K562 (cell line): Measurements from ENCODE around the gene ACAT2. TPM values are rescaled to one million over a fixed set of nuclear protein-coding genes. Genes with fewer than 3 reads are reported as not detected.
A peak's percentile ranks its signal among the peaks of the same experiment; 100 is the strongest.

ENCODE experiments used
- ATAC-seq: fragments of 200-7000 bp; cut with Tn5 transposase; 3 replicates; pipeline ENCODE4 v1.9.1; 2020; ENCODE audit warnings: moderate library complexity
- BruUV-seq: library from RNA; stranded (reverse); fragments of 400-500 nt; replicated peaks from 2 replicates; lab custom pipeline; 2021; lab: Mats Ljungman, UMichigan
- CTCF ChIA-PET: fragments of 300-600 bp; formaldehyde crosslinking; extraction: SDS; loops from one replicate; lab custom pipeline; 2021; ENCODE audit warnings: low intra/inter-chr PET ratio; lab: Yijun Ruan, JAX
- POLR2A ChIA-PET: fragments of 300-600, 350-650 bp; sonication (Branson Sonifier 250); formaldehyde crosslinking; extraction: SDS; loops from one replicate; lab custom pipeline; 2021; ENCODE audit warnings: antibody characterized with exemption, inconsistent platforms; lab: Yijun Ruan, JAX
- DNase-seq, 4 experiments: peaks; one replicate each; pipeline versions ENCODE4 v3.0.0 to v3.0.0-alpha.2; 2011 to 2018; ENCODE audit warnings: low spot score in 3 of 4, mixed read lengths in 3 of 4; ENCODE audit errors: extremely low read depth in 1 of 4
- FAIRE-seq: peaks from 2 replicates; lab custom pipeline; 2011; peaks lifted over from hg19 to GRCh38; lab: Jason Lieb, UNC
- H2AFZ ChIP-seq: 2 replicates; pipeline ENCODE4 v1.6.0; 2011; ENCODE audit warnings: low read depth, low read length, control low read depth, inconsistent platforms
- H3K27ac ChIP-seq: fragments of 200-600 bp; 3 replicates; pipeline ENCODE4 v1.8.0; 2011; ENCODE audit warnings: low read depth, mild to moderate bottlenecking, control low read depth, inconsistent platforms, low read length, moderate library complexity, mixed read lengths; ENCODE audit errors: extremely low read depth
- H3K27me3 ChIP-seq, 2 experiments: fragments of 300-600 bp in 1 of 2; 2 replicates in 1 of 2; 3 replicates in 1 of 2; pipeline versions ENCODE4 v1.6.0 to v1.8.0; 2011; ENCODE audit warnings: inconsistent platforms in 2 of 2, low read length in 2 of 2, mild to moderate bottlenecking in 1 of 2, mixed read lengths in 1 of 2, moderate library complexity in 1 of 2; ENCODE audit not compliant: control insufficient read depth in 2 of 2, insufficient read depth in 2 of 2
- H3K36me3 ChIP-seq: fragments of 300-600 bp; 3 replicates; pipeline ENCODE4 v1.8.0; 2011; ENCODE audit warnings: mild to moderate bottlenecking, low read length, inconsistent platforms; ENCODE audit not compliant: control insufficient read depth, insufficient read depth
- H3K4me1 ChIP-seq, 2 experiments: fragments of 200-600 bp in 1 of 2; replicated peaks in 1 of 2; 2 replicates in 1 of 2; 3 replicates in 1 of 2; pipeline versions ENCODE4 v1.5.1 to v1.8.0; 2011; ENCODE audit warnings: inconsistent platforms in 2 of 2, low read length in 2 of 2, mild to moderate bottlenecking in 1 of 2, mixed read lengths in 1 of 2, moderate library complexity in 1 of 2; ENCODE audit not compliant: control insufficient read depth in 2 of 2, insufficient read depth in 2 of 2
- H3K4me2 ChIP-seq: 2 replicates; pipeline ENCODE4 v1.6.1; 2011; ENCODE audit warnings: low read length, control low read depth, inconsistent platforms, mixed read lengths; ENCODE audit not compliant: insufficient read depth
- H3K4me3 ChIP-seq: fragments of 200-600 bp; sonication (generic), shearing (Covaris generic); 2 replicates; pipeline ENCODE4 v1.5.1; 2016; ENCODE audit warnings: control low read depth, inconsistent platforms
- H3K79me2 ChIP-seq: fragments of 200-600 bp; 3 replicates; pipeline ENCODE4 v1.8.0; 2011; ENCODE audit warnings: low read length, inconsistent platforms; ENCODE audit not compliant: control insufficient read depth, insufficient read depth
- H3K9ac ChIP-seq, 2 experiments: 2 replicates each; pipeline versions ENCODE4 v1.6.0 to v1.6.1; 2011; ENCODE audit warnings: low read depth in 2 of 2, low read length in 2 of 2, control low read depth in 1 of 2, inconsistent platforms in 1 of 2, mild to moderate bottlenecking in 1 of 2, mixed read lengths in 1 of 2; ENCODE audit not compliant: insufficient read depth in 1 of 2
- H3K9me1 ChIP-seq: one replicate; pipeline ENCODE4 v1.6.0; 2011; ENCODE audit warnings: inconsistent platforms, mild to moderate bottlenecking, low read length, moderate library complexity; ENCODE audit not compliant: control insufficient read depth, insufficient read depth
- H3K9me3 ChIP-seq: replicated peaks from 2 replicates; pipeline ENCODE4 v1.5.1; 2011; ENCODE audit warnings: low read depth, low read length, inconsistent platforms; ENCODE audit not compliant: control insufficient read depth, insufficient read depth
- H4K20me1 ChIP-seq: replicated peaks from 2 replicates; pipeline ENCODE4 v1.6.1; 2011; ENCODE audit warnings: low read length, inconsistent platforms, mixed read lengths; ENCODE audit not compliant: control insufficient read depth, insufficient read depth
- CEBPB ChIP-seq: fragments of 450-650 bp; IDR thresholded peaks from 2 replicates; pipeline ENCODE4 v1.6.1; 2016; ENCODE audit warnings: missing genetic modification characterization, missing compliant biosample characterization
- CXXC5 ChIP-seq: fragments of 250-450 bp; sonication (Bioruptor Pico); IDR thresholded peaks from 2 replicates; pipeline ENCODE4 v1.8.0; 2022; ENCODE audit warnings: inconsistent platforms, mild to moderate bottlenecking, moderate library complexity
- MYBL2 ChIP-seq, 2 experiments: fragments of 450-650 bp in 1 of 2; sonication (generic) in 1 of 2; formaldehyde crosslinking in 1 of 2; IDR thresholded peaks; 2 replicates each; pipeline versions ENCODE4 v1.6.1 to v1.8.1; 2017 to 2022; ENCODE audit warnings: borderline replicate concordance in 1 of 2, inconsistent platforms in 1 of 2, low read depth in 1 of 2, mild to moderate bottlenecking in 1 of 2, missing genetic modification reagents in 1 of 2, moderate library complexity in 1 of 2
- NBN ChIP-seq: fragments of 450-650 bp; IDR thresholded peaks from 2 replicates; pipeline ENCODE4 v1.6.1; 2016; ENCODE audit warnings: low read depth, mild to moderate bottlenecking
- PRMT5 ChIP-seq: sonication (generic); formaldehyde crosslinking; IDR thresholded peaks from 2 replicates; pipeline ENCODE4 v1.5.0; 2020; ENCODE audit warnings: missing genetic modification reagents
- SRSF3 ChIP-seq: fragments of 200-400 bp; formaldehyde crosslinking; IDR thresholded peaks from 2 replicates; pipeline ENCODE4 v1.6.1; 2016; ENCODE audit warnings: mild to moderate bottlenecking, low read length, moderate library complexity; ENCODE audit not compliant: insufficient read depth
- ZBTB7A ChIP-seq: IDR thresholded peaks from 2 replicates; pipeline ENCODE4 v1.6.1; 2011; ENCODE audit warnings: low read depth, mild to moderate bottlenecking, low read length, moderate library complexity, borderline replicate concordance; ENCODE audit not compliant: control insufficient read depth
- WGBS: fragments of 100-300 bp; shearing (Covaris generic); methylation state at CpG from one replicate; pipeline ENCODE4 v1.1.6; 2016; ENCODE audit warnings: low coverage, mixed read lengths; ENCODE audit not compliant: insufficient coverage; ENCODE audit errors: missing lambda C conversion rate; 5-methylcytosine and 5-hydroxymethylcytosine counted together
- in situ Hi-C: fragments of 300-500 bp; cut with MboI; formaldehyde crosslinking; loops from 4 replicates; pipeline ENCODE4 v1.15.0; 2018; ENCODE audit warnings: inconsistent platforms, mixed read lengths
- intact Hi-C: fragments of 100-400 bp; cut with micrococcal nuclease; formaldehyde crosslinking; loops from 2 replicates; pipeline ENCODE4 v1.14.2; 2022
- polyA plus RNA-seq, 8 experiments: library from polyadenylated mRNA; depleted of rRNA in 4 of 8; stranded (reverse) in 5 of 8; unstranded in 3 of 8; fragments of >200 nt; fragmentation: Nextera tagmentation in 2 of 8; fragmentation: Illumina TruSeq in 1 of 8; extraction: Ambion mirVana in 2 of 8; extraction: Trizol in 1 of 8; gene quantifications; 2 replicates each; pipeline versions ENCODE4 v1.2.1 to v1.2.3, GENCODE V29; 2011 to 2014; ENCODE audit warnings: inconsistent platforms in 1 of 8, missing spikeins in 1 of 8
- total RNA-seq, 7 experiments: library from RNA; depleted of rRNA in 6 of 7; stranded (reverse); fragments of >200 nt in 6 of 7; fragmentation: Illumina TruSeq in 2 of 7; extraction: Trizol in 2 of 7; gene quantifications; 2 replicates each; pipeline versions ENCODE4 v1.2.1 to v1.2.3, GENCODE V29; 2011 to 2021; ENCODE audit warnings: low replicate concordance in 1 of 7
- TF ChIP-seq, protein P1 (sequence below), 2 experiments: IDR thresholded peaks; 2 replicates each; pipeline ENCODE4 v1.6.1; 2012; ENCODE audit warnings: improper control_type of control experiment in 2 of 2, low read depth in 2 of 2, low read length in 2 of 2, borderline replicate concordance in 1 of 2
- TF ChIP-seq, protein P2 (sequence below): fragments of 450-650 bp; IDR thresholded peaks from 2 replicates; pipeline ENCODE4 v1.6.1; 2018; ENCODE audit not compliant: partially characterized antibody

ACAT2 gene
- total and polyA plus RNA-seq, 9 of the 15 experiments (the other 6 are each of a cell fraction or from before 2014, with no cell fraction given): 63.0 to 309 (median 144) TPM

DNA sequence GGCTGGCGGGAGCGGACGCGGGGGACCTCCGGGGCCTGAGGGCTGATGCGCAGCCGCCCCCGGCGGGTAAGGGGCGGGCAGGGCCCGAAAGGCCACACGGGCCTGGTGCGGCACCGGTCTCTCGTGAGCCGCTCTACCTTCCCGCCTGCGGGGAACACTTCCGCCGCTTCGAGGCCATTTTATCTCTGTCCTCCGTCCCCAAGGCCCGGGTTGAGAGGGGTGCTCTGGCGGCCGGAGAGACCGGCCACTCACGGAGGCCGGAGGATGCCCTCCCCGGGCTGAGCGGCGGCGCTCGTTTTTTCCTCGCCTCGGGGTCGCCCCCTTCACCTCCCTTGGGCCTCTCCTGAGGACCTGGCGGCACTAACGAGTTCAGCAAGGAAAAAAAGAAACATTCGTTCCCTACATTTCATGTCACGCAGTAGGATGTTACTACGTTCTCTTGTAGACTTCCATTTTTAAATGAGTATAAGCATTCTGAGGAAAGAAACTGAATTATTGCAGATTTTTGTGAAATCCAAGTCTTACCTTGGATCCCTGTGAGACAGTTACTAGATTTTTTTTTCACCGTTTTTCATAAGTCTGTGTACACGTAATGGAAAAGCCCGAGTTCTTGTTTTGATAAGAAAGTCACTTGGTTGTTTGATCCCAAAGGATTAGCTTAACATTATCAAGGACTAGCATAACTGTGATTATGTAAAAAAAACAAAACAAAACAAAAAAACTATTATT lies 34.0 kb upstream of the ACAT2 start:
- BruUV-seq: no TSS peak
- intact Hi-C loops: loop anchor here (1.0 to 10.0 kb wide), 4 partner anchors 34 to 247 kb away; partner anchors contain the start of genes ACAT2, MRPL18 and SOD2
- Histone ChIP-seq H4K20me1 (peaks cover 24% of the 10 kb centered on the region; the same call in 1 of the 2 replicates), H3K36me3 (peaks cover 38% of the 10 kb centered on the region), H3K27me3 (no peaks in the 10 kb centered on the region), H3K4me2 (peak overlapping the region; percentile 78), H3K9me1 (no peaks in the 10 kb centered on the region), H3K4me3 (peak overlapping the region; percentile 88), H3K27ac (peak overlapping the region; percentile 98), H3K79me2 (peaks cover 96% of the 10 kb centered on the region), H3K9ac (peak overlapping the region; percentile 97 to 99), H2AFZ (peak overlapping the region; percentile 48; the same call in 1 of the 2 replicates), H3K4me1 (peaks cover 9 to 10% of the 10 kb centered on the region in 2 experiments; a peak in 4 of 5 replicates), H3K9me3 (peaks cover 5% of the 10 kb centered on the region; the same call in 1 of the 2 replicates)
- peak in 2 of 4 experiments; percentile 67 to 78 for DNase-seq
- in situ Hi-C loops: no loop called here
- CTCF ChIA-PET: no interaction called here
- no peak for FAIRE-seq
- ATAC-seq: peak; percentile 67
- under 1% methylated on average over 42 of the region's 44 CpGs for WGBS
- POLR2A ChIA-PET: interaction anchor here (0.9 to 3.6 kb wide), 12 partner anchors 8 to 63 kb away, joined by 3 to 28 read pairs (median 8); partner anchors contain the start of genes ACAT2, MRPL18 and TCP1
- TF ChIP-seq SRSF3: no peak
- TF ChIP-seq CXXC5 (CRISPR knock-in tag): peak; percentile 5
- TF ChIP-seq ZBTB7A: peak; percentile 68; the same call in 1 of the 2 replicates
- no peak for TF ChIP-seq CEBPB (tag)
- TF ChIP-seq, protein P1, sequence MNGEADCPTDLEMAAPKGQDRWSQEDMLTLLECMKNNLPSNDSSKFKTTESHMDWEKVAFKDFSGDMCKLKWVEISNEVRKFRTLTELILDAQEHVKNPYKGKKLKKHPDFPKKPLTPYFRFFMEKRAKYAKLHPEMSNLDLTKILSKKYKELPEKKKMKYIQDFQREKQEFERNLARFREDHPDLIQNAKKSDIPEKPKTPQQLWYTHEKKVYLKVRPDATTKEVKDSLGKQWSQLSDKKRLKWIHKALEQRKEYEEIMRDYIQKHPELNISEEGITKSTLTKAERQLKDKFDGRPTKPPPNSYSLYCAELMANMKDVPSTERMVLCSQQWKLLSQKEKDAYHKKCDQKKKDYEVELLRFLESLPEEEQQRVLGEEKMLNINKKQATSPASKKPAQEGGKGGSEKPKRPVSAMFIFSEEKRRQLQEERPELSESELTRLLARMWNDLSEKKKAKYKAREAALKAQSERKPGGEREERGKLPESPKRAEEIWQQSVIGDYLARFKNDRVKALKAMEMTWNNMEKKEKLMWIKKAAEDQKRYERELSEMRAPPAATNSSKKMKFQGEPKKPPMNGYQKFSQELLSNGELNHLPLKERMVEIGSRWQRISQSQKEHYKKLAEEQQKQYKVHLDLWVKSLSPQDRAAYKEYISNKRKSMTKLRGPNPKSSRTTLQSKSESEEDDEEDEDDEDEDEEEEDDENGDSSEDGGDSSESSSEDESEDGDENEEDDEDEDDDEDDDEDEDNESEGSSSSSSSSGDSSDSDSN (IDR thresholded peaks at IDR 0.05; ENCODE audit: borderline replicate concordance in 1 of 2, low read depth in 2 of 2, low read length in 2 of 2): peak; percentile 92 to 96
- no peak for TF ChIP-seq NBN
- peak; percentile 77; the same call in 1 of the 2 replicates for TF ChIP-seq PRMT5
- no peak for TF ChIP-seq MYBL2 (IDR thresholded peaks at IDR 0.05; ENCODE audit: low read depth)
- TF ChIP-seq MYBL2 (CRISPR knock-in tag; IDR thresholded peaks at IDR 0.05; ENCODE audit: borderline replicate concordance): no peak
- TF ChIP-seq, protein P2, sequence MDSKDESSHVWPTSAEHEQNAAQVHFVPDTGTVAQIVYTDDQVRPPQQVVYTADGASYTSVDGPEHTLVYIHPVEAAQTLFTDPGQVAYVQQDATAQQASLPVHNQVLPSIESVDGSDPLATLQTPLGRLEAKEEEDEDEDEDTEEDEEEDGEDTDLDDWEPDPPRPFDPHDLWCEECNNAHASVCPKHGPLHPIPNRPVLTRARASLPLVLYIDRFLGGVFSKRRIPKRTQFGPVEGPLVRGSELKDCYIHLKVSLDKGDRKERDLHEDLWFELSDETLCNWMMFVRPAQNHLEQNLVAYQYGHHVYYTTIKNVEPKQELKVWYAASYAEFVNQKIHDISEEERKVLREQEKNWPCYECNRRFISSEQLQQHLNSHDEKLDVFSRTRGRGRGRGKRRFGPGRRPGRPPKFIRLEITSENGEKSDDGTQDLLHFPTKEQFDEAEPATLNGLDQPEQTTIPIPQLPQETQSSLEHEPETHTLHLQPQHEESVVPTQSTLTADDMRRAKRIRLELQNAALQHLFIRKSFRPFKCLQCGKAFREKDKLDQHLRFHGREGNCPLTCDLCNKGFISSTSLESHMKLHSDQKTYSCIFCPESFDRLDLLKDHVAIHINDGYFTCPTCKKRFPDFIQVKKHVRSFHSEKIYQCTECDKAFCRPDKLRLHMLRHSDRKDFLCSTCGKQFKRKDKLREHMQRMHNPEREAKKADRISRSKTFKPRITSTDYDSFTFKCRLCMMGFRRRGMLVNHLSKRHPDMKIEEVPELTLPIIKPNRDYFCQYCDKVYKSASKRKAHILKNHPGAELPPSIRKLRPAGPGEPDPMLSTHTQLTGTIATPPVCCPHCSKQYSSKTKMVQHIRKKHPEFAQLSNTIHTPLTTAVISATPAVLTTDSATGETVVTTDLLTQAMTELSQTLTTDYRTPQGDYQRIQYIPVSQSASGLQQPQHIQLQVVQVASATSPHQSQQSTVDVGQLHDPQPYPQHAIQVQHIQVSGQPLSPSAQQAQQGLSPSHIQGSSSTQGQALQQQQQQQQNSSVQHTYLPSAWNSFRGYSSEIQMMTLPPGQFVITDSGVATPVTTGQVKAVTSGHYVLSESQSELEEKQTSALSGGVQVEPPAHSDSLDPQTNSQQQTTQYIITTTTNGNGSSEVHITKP: peak; percentile 53
